Sigmoid colon (tissue), 7 donors: ENCODE results near the gene ACOX3. TPM values are rescaled to one million over a fixed set of nuclear protein-coding genes. Genes with fewer than 3 reads are reported as not detected.
"Not testable (repeated sequence)": the region's sequence is repeated elsewhere in the genome, so short reads cannot be mapped to it uniquely, and the experiment has no call there.

ENCODE experiments used
- DNase-seq: peaks from one replicate; pipeline ENCODE4 v3.0.0-alpha.2; 2019
- H3K27ac ChIP-seq, 4 donors: fragments of 200-600 bp; sonication (generic); one replicate each; pipeline ENCODE4 v1.5.1; 2016 to 2019; ENCODE audit warnings: mild to moderate bottlenecking in 1 of 4
- H3K27me3 ChIP-seq, 3 donors: fragments of 200-600 bp; sonication (generic); one replicate each; pipeline ENCODE4 v1.5.1; 2019; ENCODE audit warnings: mild to moderate bottlenecking in 1 of 3
- H3K36me3 ChIP-seq, 4 donors: fragments of 200-600 bp; sonication (generic); one replicate each; pipeline ENCODE4 v1.5.1; 2016 to 2019
- H3K4me1 ChIP-seq, 4 donors: fragments of 200-600 bp; sonication (generic); one replicate each; pipeline ENCODE4 v1.5.1; 2017 to 2019
- H3K4me3 ChIP-seq, 4 donors: fragments of 200-600 bp; sonication (generic); one replicate each; pipeline ENCODE4 v1.5.1; 2017 to 2019; ENCODE audit warnings: mild to moderate bottlenecking in 2 of 4, moderate library complexity in 1 of 4
- H3K9me3 ChIP-seq, 4 donors: fragments of 200-600 bp in 3 of 4; sonication (generic) in 3 of 4; one replicate each; pipeline versions ENCODE4 v1.5.1 to v1.6.1; 2013 to 2019
- EP300 ChIP-seq, 4 donors: sonication (generic); formaldehyde crosslinking; IDR thresholded peaks; one replicate each; pipeline ENCODE4 v1.6.1; 2017; ENCODE audit warnings: antibody characterized with exemption in 4 of 4
- POLR2A ChIP-seq, 2 donors: fragments of 450-650 bp; IDR thresholded peaks; one replicate each; pipeline ENCODE4 v1.6.1; 2016; ENCODE audit warnings: antibody characterized with exemption in 2 of 2, mild to moderate bottlenecking in 2 of 2, moderate library complexity in 2 of 2
- POLR2AphosphoS5 ChIP-seq, 4 donors: sonication (generic); formaldehyde crosslinking; IDR thresholded peaks; one replicate each; pipeline ENCODE4 v1.6.1; 2017; ENCODE audit warnings: antibody characterized with exemption in 4 of 4
- WGBS, 2 donors: extraction: QIAGEN DNeasy Blood & Tissue Kit; methylation state at CpG; one replicate each; pipeline ENCODE4 v1.1.7; 2013; 5-methylcytosine and 5-hydroxymethylcytosine counted together
- intact Hi-C: fragments of 100-400 bp; cut with DNase I; formaldehyde crosslinking; loops from one replicate; pipeline ENCODE4 v1.15.1; 2023
- polyA plus RNA-seq, 3 donors: library from polyadenylated mRNA; stranded (reverse); fragments of 200-250 nt; gene quantifications; one replicate each; pipeline ENCODE4 v1.2.3, GENCODE V29; 2013
- total RNA-seq, 4 donors: library from RNA; depleted of rRNA; stranded (reverse); fragments of >200 nt; gene quantifications; one replicate each; pipeline ENCODE4 v1.1.0, GENCODE V29; 2016
- TF ChIP-seq, protein P1 (sequence below), 4 experiments: fragments of 450-650 bp in 3 of 4; fragments of 200-600 bp in 1 of 4; IDR thresholded peaks; one replicate each; pipeline ENCODE4 v1.5.1; 2016 to 2019; ENCODE audit warnings: antibody characterized with exemption in 4 of 4, mild to moderate bottlenecking in 3 of 4, moderate library complexity in 2 of 4
- donor health status: healthy with polysubstance abuse.
- donor health status: Bipolar disorder and iron deficiency.
- donor health status: healthy.

ACOX3 gene
- total and polyA plus RNA-seq, 7 donors: 8.4 to 51.0 (median 24.8) TPM

DNA sequence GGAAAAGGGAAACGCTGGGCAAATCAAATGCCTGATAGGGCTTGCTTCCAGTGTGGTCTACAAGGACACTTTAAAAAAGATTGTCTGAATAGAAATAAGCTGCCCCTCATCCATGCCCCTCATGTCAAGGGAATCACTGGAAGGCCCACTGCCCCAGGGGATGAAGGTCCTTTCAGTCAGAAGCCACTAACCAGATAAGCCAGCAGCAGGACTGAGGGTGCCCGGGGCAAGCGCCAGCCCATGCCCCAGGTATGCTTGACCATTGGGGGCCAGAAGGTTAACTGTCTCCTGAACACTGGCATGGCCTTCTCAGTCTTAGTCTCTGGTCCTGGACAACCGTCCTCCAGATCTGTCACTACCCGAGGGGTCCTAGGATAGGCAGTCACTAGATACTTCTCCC lies 17.7 kb downstream of the ACOX3 start:
- Histone ChIP-seq H3K4me1 (peaks cover 0 to 51% (median 34%) of the 10 kb centered on the region in 4 donors), H3K27ac (no peak overlapping the region)

DNA sequence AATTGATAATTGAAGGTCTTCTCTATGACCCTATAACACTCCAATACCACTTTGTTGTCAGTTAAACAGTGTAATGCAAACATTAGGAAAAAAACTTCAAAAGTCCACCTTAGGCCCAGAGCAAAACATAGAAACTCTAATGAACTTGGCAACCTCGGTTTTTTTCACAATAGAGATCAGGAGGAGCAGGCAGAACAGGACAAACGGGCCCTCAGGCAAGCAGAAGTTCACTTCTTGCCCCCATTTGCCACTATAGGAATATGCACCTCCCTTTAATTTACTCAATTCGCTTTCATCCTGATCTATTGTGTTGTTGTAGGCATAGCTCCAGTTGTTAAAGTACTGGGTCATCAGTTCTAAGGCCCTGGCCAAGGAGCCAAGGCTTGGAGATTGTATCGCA lies 18.2 kb downstream of the ACOX3 start:
- Histone ChIP-seq H3K27me3 (no peaks in the 10 kb centered on the region), H3K27ac (no peak overlapping the region), H3K9me3 (no peaks in the 10 kb centered on the region), H3K4me1 (peaks cover 0 to 47% (median 29%) of the 10 kb centered on the region in 4 donors), H3K36me3 (peaks cover 0 to 9% (median 2%) of the 10 kb centered on the region in 4 donors), H3K4me3 (no peak overlapping the region)
- no peak for TF ChIP-seq POLR2A (IDR thresholded peaks at IDR 0.05)
- TF ChIP-seq, protein P1, sequence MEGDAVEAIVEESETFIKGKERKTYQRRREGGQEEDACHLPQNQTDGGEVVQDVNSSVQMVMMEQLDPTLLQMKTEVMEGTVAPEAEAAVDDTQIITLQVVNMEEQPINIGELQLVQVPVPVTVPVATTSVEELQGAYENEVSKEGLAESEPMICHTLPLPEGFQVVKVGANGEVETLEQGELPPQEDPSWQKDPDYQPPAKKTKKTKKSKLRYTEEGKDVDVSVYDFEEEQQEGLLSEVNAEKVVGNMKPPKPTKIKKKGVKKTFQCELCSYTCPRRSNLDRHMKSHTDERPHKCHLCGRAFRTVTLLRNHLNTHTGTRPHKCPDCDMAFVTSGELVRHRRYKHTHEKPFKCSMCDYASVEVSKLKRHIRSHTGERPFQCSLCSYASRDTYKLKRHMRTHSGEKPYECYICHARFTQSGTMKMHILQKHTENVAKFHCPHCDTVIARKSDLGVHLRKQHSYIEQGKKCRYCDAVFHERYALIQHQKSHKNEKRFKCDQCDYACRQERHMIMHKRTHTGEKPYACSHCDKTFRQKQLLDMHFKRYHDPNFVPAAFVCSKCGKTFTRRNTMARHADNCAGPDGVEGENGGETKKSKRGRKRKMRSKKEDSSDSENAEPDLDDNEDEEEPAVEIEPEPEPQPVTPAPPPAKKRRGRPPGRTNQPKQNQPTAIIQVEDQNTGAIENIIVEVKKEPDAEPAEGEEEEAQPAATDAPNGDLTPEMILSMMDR (IDR thresholded peaks at IDR 0.05): no peak
- intact Hi-C loops: no loop called here
- DNase-seq: no peak
- 62 to 80% methylated on average over 4 of the region's 4 CpGs for WGBS, 2 donors

More for the DNA sequence above, 17.7 kb downstream of the ACOX3 start:
- 94 to 96% methylated on average over 5 of the region's 5 CpGs for WGBS, 2 donors
- DNase-seq: no peak
- intact Hi-C loops: no loop called here
- Histone ChIP-seq H3K4me3 (no peak overlapping the region), H3K27me3 (no peaks in the 10 kb centered on the region), H3K9me3 (no peaks in the 10 kb centered on the region), H3K36me3 (peaks cover 0 to 9% (median 2%) of the 10 kb centered on the region in 4 donors)
- TF ChIP-seq POLR2AphosphoS5 (IDR thresholded peaks at IDR 0.05): no peak
- TF ChIP-seq EP300 (IDR thresholded peaks at IDR 0.05): no peak
- TF ChIP-seq, protein P1 (IDR thresholded peaks at IDR 0.05): no peak
- no peak for TF ChIP-seq POLR2A (IDR thresholded peaks at IDR 0.05)

DNA sequence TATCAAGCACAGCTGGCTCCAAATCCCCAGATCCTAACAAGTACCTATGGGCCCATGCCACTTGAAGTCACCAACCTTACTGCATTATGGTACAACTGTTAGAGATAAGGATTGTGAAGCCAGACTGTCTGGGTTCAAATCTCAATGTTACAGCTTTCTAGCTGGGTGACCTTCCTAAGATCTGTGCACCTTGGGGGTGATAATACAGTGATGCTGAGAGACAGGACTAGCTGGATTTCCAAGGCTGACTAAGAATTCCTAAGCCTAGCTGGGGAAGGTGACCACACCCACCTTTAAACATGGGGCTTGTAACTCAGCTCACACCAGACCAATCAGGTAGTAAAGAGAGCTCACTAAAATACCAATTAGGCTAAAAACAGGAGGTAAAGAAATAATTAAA lies 20.4 kb downstream of the ACOX3 start:
- H3K27me3 ChIP-seq, intact Hi-C loops, H3K9me3 ChIP-seq, DNase-seq, H3K4me3 ChIP-seq: not testable (repeated sequence)
- Histone ChIP-seq H3K4me1 (peaks cover 0 to 25% (median 11%) of the 10 kb centered on the region in 4 donors), H3K27ac (peak overlapping the region in 3 of 4 donors; percentile 44 to 58 (median 57)), H3K36me3 (peaks cover under 1 to 28% (median 6%) of the 10 kb centered on the region in 4 donors)

DNA sequence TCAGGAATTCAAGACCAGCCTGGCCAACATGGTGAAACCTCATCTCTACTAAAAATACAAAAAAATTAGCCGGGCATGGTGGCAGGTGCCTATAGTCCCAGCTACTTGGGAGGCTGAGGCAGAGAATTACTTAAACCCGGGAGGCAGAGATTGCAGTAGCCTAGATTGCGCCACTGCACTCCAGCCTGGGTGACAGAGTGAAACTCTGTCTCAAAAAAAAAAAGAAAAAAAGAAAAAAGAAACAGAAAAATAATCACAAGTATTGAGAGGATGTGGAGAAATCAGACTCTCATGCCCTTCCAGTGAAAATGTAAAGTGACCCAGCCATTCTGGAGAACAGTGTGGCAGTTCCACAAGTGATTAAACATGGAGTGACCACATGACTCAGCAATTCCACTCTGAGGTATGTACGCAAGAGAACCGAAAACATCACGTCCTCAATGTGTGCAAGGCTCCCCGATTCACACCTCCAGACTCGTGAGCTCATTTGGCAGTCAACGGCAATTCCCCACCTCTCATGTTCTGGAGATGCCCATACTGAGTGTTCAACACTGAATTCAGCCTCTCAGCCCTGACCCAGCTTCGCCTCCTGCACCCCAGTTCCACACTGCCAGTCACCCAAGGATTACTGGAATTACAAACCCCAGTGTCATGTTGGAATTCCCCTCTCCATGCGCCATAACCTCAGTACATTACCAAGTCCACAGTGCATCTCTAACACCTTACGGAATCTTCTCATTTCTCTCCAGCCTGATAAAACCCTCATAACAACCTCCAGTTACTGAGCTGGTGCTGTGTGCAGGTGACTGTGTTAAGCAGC lies 21.1 kb downstream of the ACOX3 start:
- Histone ChIP-seq H3K36me3 (peaks cover 7 to 35% (median 14%) of the 10 kb centered on the region in 4 donors), H3K9me3 (no peaks in the 10 kb centered on the region), H3K4me3 (no peak overlapping the region), H3K27ac (peak overlapping the region in 3 of 4 donors; percentile 44 to 58 (median 57)), H3K4me1 (peaks cover 0 to 21% (median 9%) of the 10 kb centered on the region in 4 donors), H3K27me3 (no peaks in the 10 kb centered on the region)
- DNase-seq: no peak
- intact Hi-C loops: no loop called here
- 82 to 87% methylated on average over 12 of the region's 12 CpGs for WGBS, 2 donors
- peak in 1 of 4 donors; percentile 35 for TF ChIP-seq EP300 (IDR thresholded peaks at IDR 0.05)
- no peak for TF ChIP-seq POLR2A (IDR thresholded peaks at IDR 0.05)
- TF ChIP-seq, protein P1 (IDR thresholded peaks at IDR 0.05): no peak
- peak in 1 of 4 donors; percentile 19 for TF ChIP-seq POLR2AphosphoS5 (IDR thresholded peaks at IDR 0.05)

DNA sequence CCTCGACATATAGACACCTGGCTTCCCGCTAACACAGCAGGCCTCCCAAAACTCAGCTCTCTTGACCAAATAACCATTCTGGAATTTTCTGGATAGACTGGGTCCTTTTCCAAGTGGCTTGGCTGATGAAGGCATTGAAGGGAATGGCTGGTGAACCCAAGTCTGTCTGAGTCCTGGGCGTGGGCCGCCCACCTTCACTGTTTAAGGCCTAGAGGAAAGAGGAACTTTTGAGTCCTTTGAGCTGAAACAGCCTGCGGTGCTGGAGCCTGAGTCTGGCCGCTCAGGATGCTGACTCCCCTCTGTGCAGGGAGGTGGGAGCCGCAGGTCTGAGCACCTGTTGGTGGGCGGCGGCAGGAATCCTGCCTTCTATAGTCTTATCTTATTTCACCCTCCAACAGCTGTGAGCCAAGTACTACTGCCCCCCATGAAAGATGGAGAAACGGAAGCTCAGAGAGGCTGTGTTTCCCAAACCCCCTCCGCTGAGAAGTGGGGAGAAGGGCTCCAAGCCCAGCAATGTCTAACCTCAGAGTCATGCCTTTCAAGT lies 23.4 kb downstream of the ACOX3 start:
- intact Hi-C loops: no loop called here
- Histone ChIP-seq H3K36me3 (peaks cover 9 to 41% (median 27%) of the 10 kb centered on the region in 4 donors), H3K4me3 (no peak overlapping the region), H3K27ac (no peak overlapping the region), H3K4me1 (peaks cover 0 to 16% (median 7%) of the 10 kb centered on the region in 4 donors), H3K9me3 (no peaks in the 10 kb centered on the region), H3K27me3 (no peaks in the 10 kb centered on the region)
- TF ChIP-seq EP300 (IDR thresholded peaks at IDR 0.05) (no peak), POLR2AphosphoS5 (IDR thresholded peaks at IDR 0.05) (no peak), POLR2A (IDR thresholded peaks at IDR 0.05) (no peak)
- TF ChIP-seq, protein P1 (IDR thresholded peaks at IDR 0.05): no peak
- WGBS, 2 donors: 74 to 84% methylated on average over 11 of the region's 11 CpGs
- no peak for DNase-seq
